Left lung (tissue), 10 donors: Measurements from ENCODE around the gene BHLHE23. TPM values are rescaled to one million over a fixed set of nuclear protein-coding genes. Genes with fewer than 3 reads are reported as not detected.

Source experiments
- ATAC-seq: fragments of 200-7000 bp; cut with Tn5 transposase; one replicate; pipeline ENCODE4 v1.9.1; 2020; ENCODE audit warnings: moderate library complexity
- DNase-seq, 4 donors: peaks; one replicate each; pipeline ENCODE4 v3.0.0-alpha.2; 2013 to 2020
- H3K27ac ChIP-seq, 2 donors: fragments of 200-600 bp; sonication (generic) in 1 of 2; one replicate each; pipeline versions ENCODE4 v1.5.0 to v1.8.0; 2020 to 2021
- H3K27me3 ChIP-seq, 2 donors: fragments of 200-600 bp; sonication (generic) in 1 of 2; one replicate each; pipeline versions ENCODE4 v1.5.0 to v1.8.0; 2020 to 2021
- H3K36me3 ChIP-seq, 2 donors: fragments of 200-600 bp; sonication (generic) in 1 of 2; one replicate each; pipeline versions ENCODE4 v1.5.0 to v1.8.0; 2020 to 2021
- H3K4me1 ChIP-seq, 2 donors: fragments of 200-600 bp; one replicate each; pipeline ENCODE4 v1.8.0; 2021
- H3K4me3 ChIP-seq, 2 donors: fragments of 200-600 bp; sonication (generic) in 1 of 2; one replicate each; pipeline versions ENCODE4 v1.5.0 to v1.8.0; 2020 to 2021; ENCODE audit warnings: mild to moderate bottlenecking in 1 of 2
- H3K9me3 ChIP-seq, 2 donors: fragments of 200-600 bp; sonication (generic) in 1 of 2; one replicate each; pipeline versions ENCODE4 v1.5.0 to v1.8.0; 2020 to 2021
- CTCF ChIP-seq, 2 donors: fragments of 200-600 bp; sonication (generic) in 1 of 2; IDR thresholded peaks; one replicate each; pipeline versions ENCODE4 v1.5.0 to v1.8.0; 2021; ENCODE audit warnings: antibody characterized with exemption in 2 of 2
- intact Hi-C, 2 donors: fragments of 100-400 bp; cut with DNase I; formaldehyde crosslinking; loops; one replicate each; pipeline versions ENCODE4 v1.11.2 to v1.14.2; 2022
- polyA plus RNA-seq, 6 donors: library from polyadenylated mRNA; unstranded; fragments of 120-200 nt; gene quantifications; one replicate each; pipeline ENCODE4 v1.2.1, GENCODE V29; 2013; ENCODE audit not compliant: insufficient read length in 6 of 6
- total RNA-seq, 2 donors: library from RNA; stranded (reverse); fragmentation: NEBNext Ultra II Directional; extraction: Animal tissue kit (Norgen Biotek cat#: 25700); gene quantifications; one replicate each; pipeline ENCODE4 v1.2.1, GENCODE V29; 2021
- donor health status: DM: no; HTN: yes; CAD: no.
- donor health status: DM: no; HTN: no; CAD: no.

Gene BHLHE23
- total and polyA plus RNA-seq, 8 donors = not detected

GRCh38 chr20:63027922-63028389 lies 21.2 kb upstream of the BHLHE23 start:
- H3K27ac ChIP-seq = no peak overlapping the region
- H3K27me3 ChIP-seq = peaks cover 50 to 98% of the 10 kb centered on the region in 2 donors

GRCh38 chr20:63027221-63027921 lies 20.6 kb upstream of the BHLHE23 start:
- no peaks in the 10 kb centered on the region for H3K4me1 ChIP-seq
- no peak for TF ChIP-seq CTCF (IDR thresholded peaks at IDR 0.05)
- DNase-seq (peak in 1 of 4 donors; percentile 41), ATAC-seq (no peak)
- no peak overlapping the region for H3K4me3 ChIP-seq
- H3K9me3 ChIP-seq = no peaks in the 10 kb centered on the region
- no peak overlapping the region for H3K27ac ChIP-seq
- intact Hi-C loops = no loop called here
- H3K27me3 ChIP-seq = peaks cover 54 to 98% of the 10 kb centered on the region in 2 donors
- no peaks in the 10 kb centered on the region for H3K36me3 ChIP-seq

More at GRCh38 chr20:63027922-63028389, 21.2 kb upstream of the BHLHE23 start:
- no peak for TF ChIP-seq CTCF (IDR thresholded peaks at IDR 0.05)
- peak in 1 of 4 donors; percentile 52 for DNase-seq
- Histone ChIP-seq H3K4me3 (no peak overlapping the region), H3K4me1 (no peaks in the 10 kb centered on the region), H3K9me3 (no peaks in the 10 kb centered on the region), H3K36me3 (no peaks in the 10 kb centered on the region)
- intact Hi-C loops = no loop called here
- ATAC-seq = no peak

GRCh38 chr20:63026582-63027165 lies 19.9 kb upstream of the BHLHE23 start:
- no peak for ATAC-seq
- H3K9me3 ChIP-seq = no peaks in the 10 kb centered on the region
- peak in 1 of 4 donors; percentile 49 for DNase-seq
- H3K27ac ChIP-seq = no peak overlapping the region
- peaks cover 49 to 98% of the 10 kb centered on the region in 2 donors for H3K27me3 ChIP-seq
- H3K4me3 ChIP-seq = no peak overlapping the region
- intact Hi-C loops = no loop called here
- TF ChIP-seq CTCF (IDR thresholded peaks at IDR 0.05) = no peak
- H3K36me3 ChIP-seq = no peaks in the 10 kb centered on the region
- no peaks in the 10 kb centered on the region for H3K4me1 ChIP-seq

GRCh38 chr20:63025534-63026331 lies 19.0 kb upstream of the BHLHE23 start:
- Histone ChIP-seq H3K4me3 (no peak overlapping the region), H3K27me3 (peaks cover 47 to 98% of the 10 kb centered on the region in 2 donors)
- DNase-seq = peak in 1 of 4 donors; percentile 71

More at GRCh38 chr20:63025534-63026331, 19.0 kb upstream of the BHLHE23 start:
- Histone ChIP-seq H3K27ac (no peak overlapping the region), H3K4me1 (no peaks in the 10 kb centered on the region), H3K9me3 (no peaks in the 10 kb centered on the region), H3K36me3 (no peaks in the 10 kb centered on the region)
- ATAC-seq = no peak
- no peak for TF ChIP-seq CTCF (IDR thresholded peaks at IDR 0.05)
- intact Hi-C loops = no loop called here
